Stimulated activated CD8-positive, alpha-beta memory T cell treated with anti-CD3 and anti-CD28 coated beads, Interleukin-7, amount 100 ng/mL, for 4 hours (primary cell): Measurements from ENCODE around the gene PTPRC.

Experiments used
- DNase-seq, 2 donors: peaks; one replicate each; pipeline ENCODE4 v3.0.0-alpha.2; 2020; ENCODE audit warnings: low read depth in 2 of 2

PTPRC gene

GRCh38 chr1:198701250-198701649 is 62.4 kb downstream of the PTPRC start:
- DNase-seq = no peak

DNA sequence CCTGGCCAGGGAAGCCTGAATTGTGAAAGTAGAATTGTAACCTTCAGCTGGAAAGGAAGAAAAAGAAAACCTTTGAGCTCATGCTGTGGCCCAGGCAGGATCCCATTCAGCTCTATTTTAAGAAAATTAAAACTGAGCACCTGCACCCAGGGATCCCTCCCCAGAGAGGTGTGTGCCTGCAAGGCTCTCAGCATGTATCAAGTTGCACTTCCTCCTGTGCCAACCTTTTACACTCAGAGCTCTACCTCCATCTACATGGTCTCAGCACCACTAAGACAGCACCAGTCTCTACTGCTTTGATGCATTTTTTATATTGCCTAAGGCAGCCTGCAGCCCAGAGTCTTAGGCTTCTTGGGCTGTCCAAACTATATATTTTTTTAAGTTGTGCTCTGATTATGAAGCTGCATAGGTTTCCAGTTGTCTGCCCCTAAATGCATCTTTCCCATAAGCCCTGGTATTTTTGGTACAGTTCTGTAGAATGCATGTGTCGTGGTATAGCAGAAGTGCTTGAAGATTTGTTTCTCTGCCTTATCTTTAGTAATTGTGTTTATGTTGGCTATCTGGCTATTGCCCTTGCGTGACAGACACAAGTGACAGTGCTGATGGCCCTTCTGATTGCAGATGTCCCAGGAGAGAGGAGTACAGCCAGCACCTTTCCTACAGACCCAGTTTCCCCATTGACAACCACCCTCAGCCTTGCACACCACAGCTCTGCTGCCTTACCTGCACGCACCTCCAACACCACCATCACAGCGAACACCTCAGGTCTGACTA is 63.1 kb downstream of the PTPRC start:
- no peak for DNase-seq

- no peak for DNase-seq
Observed at GRCh38 chr1:198708761-198709525, 70.1 kb downstream of the PTPRC start.

DNA sequence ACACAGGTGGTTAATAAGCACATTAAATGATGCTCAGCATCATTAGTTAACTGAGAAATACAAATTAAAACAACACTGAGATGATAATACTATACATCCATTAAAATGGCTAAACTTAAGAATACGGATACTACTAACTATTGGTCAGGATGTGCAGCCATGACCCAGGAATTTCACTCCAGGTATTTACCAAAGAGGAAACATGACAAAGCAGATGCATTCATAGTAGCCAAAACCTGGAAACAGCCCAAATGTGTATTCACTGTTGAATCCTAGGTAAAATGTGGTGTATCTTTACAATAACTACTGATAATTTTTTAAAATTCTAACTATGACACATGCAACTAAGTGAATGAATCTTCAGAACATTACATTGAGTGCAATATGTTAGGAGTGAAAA is 73.0 kb downstream of the PTPRC start:
- DNase-seq = no peak

GRCh38 chr1:198713081-198713480 is 74.2 kb downstream of the PTPRC start:
- no peak for DNase-seq

DNA sequence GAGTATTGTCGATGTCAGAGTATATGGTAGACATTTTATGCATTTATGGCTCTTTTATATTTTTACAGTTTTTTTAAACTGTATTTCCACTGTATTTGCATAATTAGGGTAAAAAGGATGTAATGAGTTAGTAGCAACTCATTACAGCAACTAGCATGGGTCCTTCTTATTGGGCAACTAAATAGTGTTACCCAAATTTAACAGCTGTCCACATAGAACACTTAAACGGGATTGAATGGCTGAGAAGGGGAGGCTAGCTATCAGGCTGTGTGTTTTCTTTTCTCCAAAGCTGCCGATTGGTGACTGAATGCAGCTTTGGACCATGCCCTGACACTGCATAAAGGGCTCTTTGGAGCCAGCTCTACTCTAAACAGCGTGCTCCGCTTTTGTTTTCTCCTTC is 75.4 kb downstream of the PTPRC start:
- DNase-seq = no peak

DNA sequence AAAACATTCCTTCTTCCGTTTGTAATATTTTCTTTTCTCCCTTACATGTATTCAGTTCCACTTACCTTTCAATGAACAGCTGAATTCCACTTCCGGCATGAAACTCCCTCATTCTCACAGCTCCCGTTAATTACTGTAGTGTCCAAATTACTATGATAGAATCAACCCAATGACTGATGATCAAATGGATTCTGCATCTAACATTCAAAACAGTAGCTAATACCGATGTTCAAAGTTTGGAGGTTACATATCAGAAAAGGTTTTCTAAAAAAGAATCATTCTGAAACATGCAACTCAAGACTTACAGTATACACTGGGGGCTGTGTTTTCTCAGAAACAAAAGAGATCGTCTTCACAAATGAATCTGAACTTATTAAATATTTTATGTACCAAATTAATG is 77.2 kb downstream of the PTPRC start:
- DNase-seq = no peak

GRCh38 chr1:198717510-198717909 is 78.7 kb downstream of the PTPRC start:
- DNase-seq = no peak

DNA sequence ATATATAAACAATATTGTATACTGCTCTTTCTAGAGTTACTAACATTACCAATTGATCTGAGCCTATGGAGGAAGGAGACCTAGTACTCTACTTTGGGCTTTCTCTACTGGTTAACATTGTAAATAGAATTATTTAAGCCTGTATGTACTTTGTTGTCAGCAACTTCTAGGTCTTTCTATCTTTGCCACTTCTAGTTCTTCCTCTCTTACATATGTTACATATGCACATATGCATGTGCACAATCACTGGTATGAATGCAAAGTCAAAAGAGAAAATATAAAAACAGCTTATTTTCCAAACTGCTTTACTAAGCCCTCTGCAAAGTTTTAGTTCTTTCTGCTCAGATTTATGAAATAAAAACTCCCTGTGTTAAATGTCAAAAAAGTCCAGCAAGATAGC is 84.3 kb downstream of the PTPRC start:
- no peak for DNase-seq

GRCh38 chr1:198725090-198725489 is 86.2 kb downstream of the PTPRC start:
- no peak for DNase-seq

GRCh38 chr1:198726455-198726854 is 87.6 kb downstream of the PTPRC start:
- DNase-seq = no peak

GRCh38 chr1:198729195-198729863 is 90.5 kb downstream of the PTPRC start:
- no peak for DNase-seq

DNA sequence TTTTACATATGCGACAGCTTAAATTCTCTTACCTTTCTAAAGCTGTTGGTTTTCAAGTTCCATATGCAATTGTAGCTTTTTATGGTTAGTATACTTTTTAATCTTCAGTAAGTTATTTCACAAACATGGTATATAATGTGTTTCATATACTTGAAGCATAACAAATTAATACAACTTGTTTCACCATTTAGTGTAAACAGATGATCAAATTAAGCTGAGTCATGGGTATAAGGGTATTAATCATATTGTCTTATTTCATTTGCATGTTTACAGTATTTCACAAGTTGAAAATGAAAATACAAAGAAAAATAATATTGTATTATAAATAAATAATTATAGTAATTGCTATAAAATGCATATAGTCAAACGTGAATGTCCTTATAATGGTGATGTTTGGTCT is 92.1 kb downstream of the PTPRC start:
- DNase-seq = no peak

- no peak for DNase-seq
Observed at GRCh38 chr1:198734323-198735008, 95.6 kb downstream of the PTPRC start.

DNA sequence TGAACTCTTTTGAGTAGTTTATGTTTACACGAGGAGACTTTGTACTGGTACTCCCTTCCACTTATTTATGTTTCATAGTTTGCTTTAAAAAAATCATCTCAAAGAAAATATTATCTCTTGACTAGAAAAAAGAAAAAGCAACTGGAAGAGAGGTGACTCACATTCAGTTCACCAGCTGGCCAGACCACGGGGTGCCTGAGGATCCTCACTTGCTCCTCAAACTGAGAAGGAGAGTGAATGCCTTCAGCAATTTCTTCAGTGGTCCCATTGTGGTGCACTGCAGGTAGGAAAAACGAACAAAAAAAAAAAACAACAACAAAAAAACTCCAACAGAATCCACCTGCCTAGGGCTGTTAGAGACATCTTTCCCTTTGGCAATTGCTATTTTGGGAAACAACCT is 102.9 kb downstream of the PTPRC start:
- no peak for DNase-seq

- no peak for DNase-seq
Observed at GRCh38 chr1:198747127-198747526, 108.3 kb downstream of the PTPRC start.

DNA sequence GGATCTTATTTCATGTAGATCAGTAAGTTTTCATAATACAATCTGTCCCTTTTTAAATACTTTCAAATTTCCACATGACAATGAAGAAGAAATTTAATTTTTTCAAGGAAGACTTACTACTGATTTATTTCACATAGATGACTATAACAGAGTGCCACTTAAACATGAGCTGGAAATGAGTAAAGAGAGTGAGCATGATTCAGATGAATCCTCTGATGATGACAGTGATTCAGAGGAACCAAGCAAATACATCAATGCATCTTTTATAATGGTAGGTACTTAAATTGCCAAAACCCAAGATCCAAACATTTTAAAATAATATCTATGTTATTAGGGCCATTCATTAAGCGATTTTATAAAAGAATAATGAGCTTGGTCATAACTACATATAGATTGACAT is 110.4 kb downstream of the PTPRC start:
- no peak for DNase-seq

- no peak for DNase-seq
Observed at GRCh38 chr1:198750081-198750480, 111.2 kb downstream of the PTPRC start.

DNA sequence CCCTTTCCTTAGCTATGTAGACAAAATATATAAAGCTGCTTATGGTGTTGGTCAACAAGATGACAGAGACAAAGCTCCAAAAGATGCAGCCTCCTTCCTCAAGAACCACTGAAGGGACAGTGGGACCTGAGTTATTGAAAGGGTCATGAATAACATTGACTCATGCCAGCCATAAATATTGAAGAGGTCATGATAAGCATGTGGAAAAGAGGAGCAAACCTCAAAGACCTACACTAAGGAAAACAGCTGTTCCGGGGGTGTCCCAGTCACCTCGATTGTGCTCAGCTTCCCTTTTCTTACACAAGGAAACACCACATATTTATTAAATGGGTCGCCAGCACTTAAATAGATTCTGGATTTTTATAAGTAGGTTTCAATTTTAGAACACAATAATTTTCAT is 112.9 kb downstream of the PTPRC start:
- no peak for DNase-seq

GRCh38 chr1:198754670-198755069 is 115.8 kb downstream of the PTPRC start:
- no peak for DNase-seq

GRCh38 chr1:198755715-198756114 is 116.9 kb downstream of the PTPRC start:
- no peak for DNase-seq

DNA sequence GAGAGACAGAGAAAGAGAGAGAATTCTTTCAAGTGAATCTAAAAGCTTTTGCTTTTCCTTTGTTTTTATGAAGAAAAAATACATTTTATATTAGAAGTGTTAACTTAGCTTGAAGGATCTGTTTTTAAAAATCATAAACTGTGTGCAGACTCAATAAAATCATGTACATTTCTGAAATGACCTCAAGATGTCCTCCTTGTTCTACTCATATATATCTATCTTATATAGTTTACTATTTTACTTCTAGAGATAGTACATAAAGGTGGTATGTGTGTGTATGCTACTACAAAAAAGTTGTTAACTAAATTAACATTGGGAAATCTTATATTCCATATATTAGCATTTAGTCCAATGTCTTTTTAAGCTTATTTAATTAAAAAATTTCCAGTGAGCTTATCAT is 117.6 kb downstream of the PTPRC start:
- DNase-seq = no peak
